LNCAP (cell line): ENCODE data around the gene SLC16A12.

Experiments used
- CTCF ChIP-seq: fragments of 450-650 bp; IDR thresholded peaks from 2 replicates; pipeline ENCODE4 v1.5.1; 2017; ENCODE audit warnings: mild to moderate bottlenecking

SLC16A12 gene

GRCh38 chr10:89503652-89504370, 31.6 kb downstream of the SLC16A12 start:
- TF ChIP-seq CTCF: no peak

- no peak for TF ChIP-seq CTCF
Measured at GRCh38 chr10:89503151-89503550, 32.2 kb downstream of the SLC16A12 start.

- no peak for TF ChIP-seq CTCF
Measured at GRCh38 chr10:89502549-89502948, 32.8 kb downstream of the SLC16A12 start.

GRCh38 chr10:89494575-89494974, 40.8 kb downstream of the SLC16A12 start:
- TF ChIP-seq CTCF: no peak

GRCh38 chr10:89494068-89494467, 41.3 kb downstream of the SLC16A12 start:
- TF ChIP-seq CTCF: no peak

- TF ChIP-seq CTCF: no peak
Measured at GRCh38 chr10:89491932-89492331, 43.5 kb downstream of the SLC16A12 start.

- TF ChIP-seq CTCF: no peak
Measured at GRCh38 chr10:89490596-89491335, 44.6 kb downstream of the SLC16A12 start.
